MM.1S (cell line): ENCODE measurements around the gene RBM28.
A peak's percentile ranks its signal among the peaks of the same experiment; 100 is the strongest.

Experiments used
- DNase-seq: peaks from one replicate; pipeline ENCODE4 v3.0.0-alpha.2; 2015
- H2AFZ ChIP-seq: fragments of 300-600 bp; sonication (generic); 2 replicates; pipeline ENCODE4 v1.6.0; 2016; ENCODE audit warnings: antibody characterized with exemption, low read length
- H3F3A ChIP-seq: fragments of 300-600 bp; sonication (generic); 2 replicates; pipeline ENCODE4 v1.6.1; 2016; ENCODE audit warnings: mild to moderate bottlenecking, antibody characterized with exemption, low read length, moderate library complexity, mixed read lengths; ENCODE audit not compliant: insufficient read depth
- H3K27ac ChIP-seq: fragments of 300-600 bp; sonication (generic); 2 replicates; pipeline ENCODE4 v1.5.1; 2016; ENCODE audit warnings: mild to moderate bottlenecking, low read length
- H3K27me3 ChIP-seq: fragments of 300-600 bp; sonication (generic); replicated peaks from 2 replicates; pipeline ENCODE4 v1.6.0; 2016; ENCODE audit warnings: low read length; ENCODE audit not compliant: insufficient read depth
- H3K36me3 ChIP-seq: fragments of 300-600 bp; sonication (generic); replicated peaks from 2 replicates; pipeline ENCODE4 v1.6.1; 2016; ENCODE audit warnings: mild to moderate bottlenecking, low read length, mixed read lengths; ENCODE audit not compliant: insufficient read depth
- H3K4me1 ChIP-seq: fragments of 300-600 bp; sonication (generic); 2 replicates; pipeline ENCODE4 v1.6.1; 2016; ENCODE audit warnings: low read length, mixed read lengths
- H3K4me2 ChIP-seq: fragments of 300-600 bp; sonication (generic); 2 replicates; pipeline ENCODE4 v1.6.0; 2016; ENCODE audit warnings: low read depth, low read length
- H3K4me3 ChIP-seq: fragments of 300-600 bp; sonication (generic); 2 replicates; pipeline ENCODE4 v1.5.1; 2016; ENCODE audit warnings: low read length, mixed read lengths
- H3K79me2 ChIP-seq: fragments of 300-600 bp; sonication (generic); 2 replicates; pipeline ENCODE4 v1.6.1; 2016; ENCODE audit warnings: mixed run types, low read length, mixed read lengths
- H3K9ac ChIP-seq: fragments of 300-600 bp; sonication (generic); 2 replicates; pipeline ENCODE4 v1.6.1; 2016; ENCODE audit warnings: low read length, mixed read lengths
- H3K9me2 ChIP-seq: fragments of 300-600 bp; sonication (generic); replicated peaks from 2 replicates; pipeline ENCODE4 v1.6.1; 2016; ENCODE audit warnings: mild to moderate bottlenecking, low read length, mixed read lengths; ENCODE audit not compliant: insufficient read depth
- H3K9me3 ChIP-seq: fragments of 300-600 bp; sonication (generic); replicated peaks from 2 replicates; pipeline ENCODE4 v1.6.1; 2016; ENCODE audit warnings: mild to moderate bottlenecking, low read length, mixed read lengths; ENCODE audit not compliant: insufficient read depth
- H4K20me1 ChIP-seq: fragments of 300-600 bp; sonication (generic); 2 replicates; pipeline ENCODE4 v1.6.1; 2016; ENCODE audit warnings: mild to moderate bottlenecking, low read length, moderate library complexity, mixed read lengths; ENCODE audit not compliant: insufficient read depth
- EZH2 ChIP-seq: fragments of 300-600 bp; sonication (generic); optimal IDR thresholded peaks from 2 replicates; pipeline ENCODE3; 2017; ENCODE audit warnings: low read depth, mild to moderate bottlenecking, antibody characterized with exemption, low read length, mixed read lengths
- EZH2phosphoT487 ChIP-seq: fragments of 300-600 bp; sonication (generic); IDR thresholded peaks from 2 replicates; pipeline ENCODE4 v1.6.1; 2018; ENCODE audit warnings: antibody characterized with exemption, low read length
- TF ChIP-seq, protein P1 (sequence below): fragments of 300-600 bp; sonication (generic); IDR thresholded peaks from 2 replicates; pipeline ENCODE4 v1.5.1; 2016; ENCODE audit warnings: antibody characterized with exemption, low read length, mixed read lengths

The RBM28 gene

DNA sequence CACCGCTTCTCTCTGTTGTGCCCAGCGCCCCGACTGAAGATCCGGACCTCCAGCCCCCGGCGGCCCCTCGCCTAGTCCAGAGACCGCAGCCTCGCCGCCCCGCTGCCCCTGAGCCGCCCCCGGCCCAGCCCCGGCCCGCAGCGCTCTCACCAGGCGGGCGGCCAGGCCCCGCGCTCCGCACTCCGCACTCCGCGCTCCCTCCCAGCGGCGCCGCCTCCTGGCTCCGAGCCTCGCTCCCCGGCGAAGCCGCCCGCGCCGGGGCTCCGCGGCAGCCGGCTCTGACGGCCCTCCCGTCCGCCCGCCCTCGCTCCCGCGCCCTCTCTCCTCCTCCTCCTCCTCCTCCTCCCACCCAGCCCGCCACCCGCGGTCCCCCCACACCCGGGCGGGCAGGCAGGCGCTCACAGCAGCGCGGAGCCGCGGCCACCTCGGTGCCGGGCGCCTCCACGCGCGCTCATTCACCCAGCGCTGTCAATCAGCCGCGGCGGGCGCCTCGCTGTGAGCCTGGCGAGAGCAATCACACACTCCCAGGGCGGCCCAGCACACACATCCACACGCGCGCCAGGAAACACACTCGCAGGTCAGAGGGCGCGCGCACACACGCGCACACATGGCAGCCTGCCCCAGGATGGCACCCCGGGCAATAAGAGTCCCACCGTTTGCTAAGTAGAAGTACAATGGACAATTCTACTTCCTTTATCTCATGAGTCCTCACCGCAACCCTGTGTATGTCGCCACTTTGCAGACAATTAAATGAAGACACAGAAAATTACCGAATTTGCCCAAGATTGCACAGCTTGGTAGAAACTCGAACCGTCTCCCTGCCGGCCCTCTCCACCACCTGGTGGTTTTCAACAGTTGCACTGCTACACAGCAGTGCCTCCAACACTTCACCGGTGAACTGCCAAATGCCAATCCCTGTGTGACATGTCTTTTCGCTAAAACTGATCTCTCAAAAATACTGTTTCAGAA, 18.0 kb upstream of the RBM28 start, which contains the start of gene PRRT4:
Gene PRRT4, minus strand, starts transcription at position 280 of the 969 bp plus-strand sequence.
- H3K4me2 ChIP-seq: peak within 1 kb of the TSS; percentile 86
- TF ChIP-seq EZH2 (no peak), EZH2phosphoT487 (no peak)
- TF ChIP-seq, protein P1, sequence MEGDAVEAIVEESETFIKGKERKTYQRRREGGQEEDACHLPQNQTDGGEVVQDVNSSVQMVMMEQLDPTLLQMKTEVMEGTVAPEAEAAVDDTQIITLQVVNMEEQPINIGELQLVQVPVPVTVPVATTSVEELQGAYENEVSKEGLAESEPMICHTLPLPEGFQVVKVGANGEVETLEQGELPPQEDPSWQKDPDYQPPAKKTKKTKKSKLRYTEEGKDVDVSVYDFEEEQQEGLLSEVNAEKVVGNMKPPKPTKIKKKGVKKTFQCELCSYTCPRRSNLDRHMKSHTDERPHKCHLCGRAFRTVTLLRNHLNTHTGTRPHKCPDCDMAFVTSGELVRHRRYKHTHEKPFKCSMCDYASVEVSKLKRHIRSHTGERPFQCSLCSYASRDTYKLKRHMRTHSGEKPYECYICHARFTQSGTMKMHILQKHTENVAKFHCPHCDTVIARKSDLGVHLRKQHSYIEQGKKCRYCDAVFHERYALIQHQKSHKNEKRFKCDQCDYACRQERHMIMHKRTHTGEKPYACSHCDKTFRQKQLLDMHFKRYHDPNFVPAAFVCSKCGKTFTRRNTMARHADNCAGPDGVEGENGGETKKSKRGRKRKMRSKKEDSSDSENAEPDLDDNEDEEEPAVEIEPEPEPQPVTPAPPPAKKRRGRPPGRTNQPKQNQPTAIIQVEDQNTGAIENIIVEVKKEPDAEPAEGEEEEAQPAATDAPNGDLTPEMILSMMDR: peak; percentile 22
- no peaks in the 10 kb centered on the region for H3K36me3 ChIP-seq
- peak within 1 kb of the TSS; percentile 54 for H3K4me3 ChIP-seq
- H3K9ac ChIP-seq: no peak within 1 kb of the TSS
- H3K79me2 ChIP-seq: no peaks in the 10 kb centered on the region
- H3K4me1 ChIP-seq: no peaks in the 10 kb centered on the region; the same call in 1 of the 2 replicates
- H3K27me3 ChIP-seq: peaks cover 85% of the 10 kb centered on the region
- no peaks in the 10 kb centered on the region for H3K9me3 ChIP-seq
- H2AFZ ChIP-seq: peak within 1 kb of the TSS; percentile 51
- no peaks in the 10 kb centered on the region for H3F3A ChIP-seq
- peak; percentile 40 for DNase-seq
- H3K27ac ChIP-seq: no peak within 1 kb of the TSS
- no peaks in the 10 kb centered on the region for H4K20me1 ChIP-seq
- H3K9me2 ChIP-seq: no peaks in the 10 kb centered on the region

DNA sequence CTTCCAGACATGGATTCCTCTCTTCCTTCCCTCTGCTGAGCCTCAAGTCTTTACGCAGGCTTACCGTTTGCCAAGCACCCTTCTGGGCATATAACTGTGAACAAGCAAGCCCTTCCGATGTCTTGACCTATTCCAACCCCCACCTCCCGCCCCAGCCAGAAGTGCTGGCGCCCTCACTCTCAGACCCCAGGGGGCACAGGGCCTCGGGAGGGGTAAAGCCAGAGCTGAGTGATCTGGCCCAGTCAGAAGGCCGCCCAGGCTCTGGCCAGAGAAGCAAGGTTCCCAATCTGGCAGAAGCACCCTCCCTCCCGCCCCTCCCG, 16.6 kb upstream of the RBM28 start:
- Histone ChIP-seq H3K9me3 (no peaks in the 10 kb centered on the region), H3K9ac (no peak overlapping the region), H3K27me3 (peaks cover 83% of the 10 kb centered on the region), H3K27ac (no peak overlapping the region), H3K4me2 (no peak overlapping the region), H3K36me3 (no peaks in the 10 kb centered on the region), H3K79me2 (no peaks in the 10 kb centered on the region), H4K20me1 (no peaks in the 10 kb centered on the region), H2AFZ (no peak overlapping the region), H3K4me1 (no peaks in the 10 kb centered on the region; the same call in 1 of the 2 replicates), H3K4me3 (no peak overlapping the region), H3K9me2 (no peaks in the 10 kb centered on the region), H3F3A (no peaks in the 10 kb centered on the region)
- TF ChIP-seq, protein P1: no peak
- TF ChIP-seq EZH2: no peak
- no peak for DNase-seq

DNA sequence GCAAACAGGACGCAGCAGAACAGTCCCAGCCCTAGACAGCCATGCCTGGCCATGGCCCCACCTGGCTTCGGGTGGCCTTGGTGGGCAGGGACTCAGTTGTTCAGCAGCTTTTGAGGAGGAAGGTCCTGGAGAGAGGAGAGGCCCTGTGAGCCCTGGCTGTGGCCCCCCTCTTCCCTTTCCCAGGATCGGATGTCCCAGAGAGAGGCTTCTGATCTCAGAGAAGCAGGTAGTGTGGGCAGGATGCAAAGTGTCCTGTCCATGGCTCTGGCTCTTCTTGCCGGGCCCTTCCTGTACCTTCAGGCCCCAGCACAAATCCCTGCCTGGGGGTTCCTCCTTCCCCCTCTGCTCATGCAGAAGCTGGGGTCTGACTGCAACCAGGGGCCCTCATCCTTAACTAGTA, 16.2 kb upstream of the RBM28 start:
- no peaks in the 10 kb centered on the region for H3F3A ChIP-seq
- H3K4me2 ChIP-seq: no peak overlapping the region
- H3K9ac ChIP-seq: no peak overlapping the region
- H3K9me2 ChIP-seq: no peaks in the 10 kb centered on the region
- H3K27ac ChIP-seq: no peak overlapping the region
- peaks cover 79% of the 10 kb centered on the region for H3K27me3 ChIP-seq
- no peaks in the 10 kb centered on the region for H3K36me3 ChIP-seq
- no peaks in the 10 kb centered on the region for H3K9me3 ChIP-seq
- no peak for DNase-seq
- TF ChIP-seq EZH2phosphoT487: no peak
- no peak for TF ChIP-seq EZH2
- TF ChIP-seq, protein P1: no peak
- H3K4me1 ChIP-seq: no peaks in the 10 kb centered on the region; the same call in 1 of the 2 replicates
- H3K4me3 ChIP-seq: no peak overlapping the region
- no peak overlapping the region for H2AFZ ChIP-seq
- H3K79me2 ChIP-seq: no peaks in the 10 kb centered on the region
- H4K20me1 ChIP-seq: no peaks in the 10 kb centered on the region
